RPMI8226 (cell line): ENCODE results near the gene ATP10A.
"Not testable (repeated sequence)": the region's sequence is repeated elsewhere in the genome, so short reads cannot be mapped to it uniquely, and the experiment has no call there.

Source experiments
- DNase-seq: peaks from one replicate; pipeline ENCODE4 v3.0.0-alpha.2; 2015

Gene ATP10A

DNA sequence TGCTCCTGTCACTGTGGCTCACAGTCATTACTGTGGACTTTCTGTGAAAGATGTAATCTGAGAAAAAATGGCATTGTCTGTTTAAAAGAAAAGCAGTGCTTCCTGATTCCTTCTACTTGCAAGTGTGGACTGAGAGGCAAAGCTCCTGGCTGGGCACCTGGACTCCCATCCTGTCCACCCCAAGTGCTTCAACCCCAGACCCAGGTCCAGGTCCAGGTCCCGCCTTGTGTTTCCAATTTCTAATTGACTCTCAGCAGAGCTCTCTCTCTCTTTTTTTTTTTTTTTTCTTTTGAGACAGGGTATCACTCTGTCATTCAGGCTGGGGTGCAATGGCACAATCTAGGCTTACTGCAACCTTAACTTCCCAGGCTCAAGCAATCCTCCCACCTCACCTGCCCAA is 94.9 kb downstream of the ATP10A start:
- no peak for DNase-seq

DNA sequence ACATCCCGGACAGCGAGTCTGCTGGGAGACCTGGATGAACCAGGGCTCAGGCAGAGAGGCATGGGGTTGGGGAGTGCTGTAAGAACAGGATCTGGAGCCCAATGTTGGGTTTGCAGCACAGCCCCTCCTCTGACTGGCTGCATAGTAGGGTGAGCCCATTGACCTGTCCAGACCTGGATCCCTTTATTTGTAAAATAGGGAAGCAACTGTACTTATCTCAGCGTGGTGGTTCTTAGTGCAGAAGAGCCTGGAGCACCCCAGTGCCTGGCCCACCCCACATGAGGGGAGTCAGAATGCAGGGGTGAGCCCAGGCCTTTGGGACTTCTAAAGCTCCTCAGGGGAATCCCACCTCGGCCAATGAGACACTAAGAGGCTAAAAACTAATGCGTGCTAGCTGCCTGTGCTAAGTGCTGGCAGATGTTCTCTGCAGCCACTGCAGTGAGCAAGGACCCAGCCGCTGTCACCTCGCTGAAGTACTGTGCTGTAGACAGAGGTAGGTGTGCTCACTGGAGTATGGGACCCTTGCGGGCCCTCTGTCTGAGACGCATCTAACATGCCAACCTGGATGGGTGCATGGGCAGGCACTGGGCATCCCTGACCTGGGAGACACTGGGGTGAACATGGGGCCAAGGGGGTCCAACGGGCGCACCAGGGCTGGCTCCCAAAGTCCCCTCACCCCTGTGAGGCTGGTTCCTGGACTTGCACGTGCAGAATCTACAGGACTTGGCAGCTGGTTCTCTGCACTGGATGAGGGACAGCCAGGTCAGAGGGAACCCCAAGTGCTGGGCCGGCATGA is 95.6 kb downstream of the ATP10A start:
- DNase-seq: no peak

DNA sequence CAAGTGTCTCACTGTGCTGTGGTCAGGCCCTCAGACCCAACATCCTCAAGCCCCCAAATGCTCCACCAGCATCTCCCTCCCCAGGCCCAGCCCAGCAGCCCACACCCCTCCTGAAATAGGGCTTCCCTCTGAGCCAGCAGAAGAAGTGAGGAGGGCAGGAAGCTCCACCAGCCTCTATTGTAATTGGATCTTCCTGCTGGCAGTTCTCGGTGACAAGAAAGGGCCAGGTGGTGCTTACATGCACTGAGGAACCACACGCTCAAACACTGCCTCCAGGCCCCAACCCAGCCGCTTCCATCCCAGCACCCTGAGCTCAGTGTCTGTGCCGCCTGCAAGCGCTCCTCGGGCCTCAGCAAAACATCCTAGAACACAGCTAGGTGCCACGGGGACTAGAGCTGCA is 96.7 kb downstream of the ATP10A start:
- DNase-seq: no peak

DNA sequence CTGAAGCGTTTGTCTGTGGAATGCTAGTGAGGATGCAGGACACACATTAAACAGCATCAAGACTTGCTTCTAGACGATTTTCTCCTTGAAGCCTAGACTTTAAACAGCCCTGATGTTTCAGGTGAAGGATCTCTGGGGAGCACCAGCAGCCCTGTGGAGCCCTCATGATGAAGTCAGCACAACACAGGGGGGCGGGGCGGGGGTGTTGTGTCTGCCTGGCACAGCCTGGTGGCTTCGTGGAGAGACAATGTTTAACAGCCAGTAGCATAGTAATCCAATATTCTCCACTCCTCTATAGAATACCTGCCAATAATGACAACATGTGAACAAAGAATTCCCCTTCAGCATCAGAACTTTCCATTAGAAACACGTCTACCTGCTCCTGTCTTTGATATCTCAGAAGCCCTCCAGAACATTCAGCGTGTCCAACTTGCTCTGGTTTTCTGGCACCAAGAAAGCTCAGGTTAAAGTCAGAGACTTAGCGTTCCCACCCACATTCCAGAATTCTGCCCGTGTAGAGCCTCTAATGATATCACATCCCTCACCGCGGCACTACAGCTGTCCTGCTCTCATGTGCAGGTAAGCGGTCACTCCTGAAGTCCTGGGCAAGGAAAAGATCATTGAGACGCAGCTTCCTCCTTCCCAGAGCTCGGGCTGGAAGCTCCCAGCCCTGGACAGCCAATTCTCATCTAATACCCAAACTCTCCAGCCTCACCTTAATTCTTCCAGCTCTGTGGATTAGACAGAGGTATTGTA is 98.0 kb downstream of the ATP10A start:
- no peak for DNase-seq

DNA sequence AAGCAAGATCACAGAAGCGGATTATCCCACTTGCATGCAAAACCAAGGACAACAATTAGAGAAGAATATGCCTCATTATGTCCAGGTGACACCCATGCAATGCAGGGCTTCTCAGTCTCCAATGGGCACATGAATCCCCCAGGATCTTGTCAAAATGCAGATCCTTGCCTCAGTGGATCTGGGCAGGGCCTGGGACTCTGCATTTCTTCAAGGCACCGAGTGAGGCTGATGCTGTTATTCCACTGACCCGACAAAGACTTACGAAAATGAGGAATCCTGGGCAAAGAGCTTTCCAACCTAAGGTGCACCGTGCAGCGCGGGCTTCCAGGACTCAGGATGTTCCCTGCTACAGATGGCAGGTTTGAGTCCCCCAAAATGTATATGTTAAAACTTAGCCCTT is 99.2 kb downstream of the ATP10A start:
- DNase-seq: no peak

DNA sequence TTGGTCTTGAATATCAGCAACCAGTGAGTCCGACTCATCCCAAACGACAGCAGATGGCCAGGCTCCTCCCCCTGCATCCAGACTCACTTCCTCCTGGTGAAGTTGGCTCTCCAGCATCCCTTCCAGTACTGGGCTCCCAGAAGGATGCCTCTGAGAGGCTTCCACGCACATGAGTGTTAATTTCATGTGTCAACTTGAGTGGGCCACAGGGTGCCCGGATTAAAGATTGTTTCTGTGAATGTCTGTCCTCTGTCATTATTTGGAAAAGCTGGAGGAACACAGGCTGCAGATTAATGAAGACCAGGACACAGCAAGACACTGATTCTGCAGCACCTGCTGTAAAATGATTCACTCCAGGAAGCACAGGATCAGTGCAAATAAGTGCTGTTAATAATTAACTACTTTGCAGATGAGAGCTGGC is 99.8 kb downstream of the ATP10A start:
- DNase-seq: no peak

DNA sequence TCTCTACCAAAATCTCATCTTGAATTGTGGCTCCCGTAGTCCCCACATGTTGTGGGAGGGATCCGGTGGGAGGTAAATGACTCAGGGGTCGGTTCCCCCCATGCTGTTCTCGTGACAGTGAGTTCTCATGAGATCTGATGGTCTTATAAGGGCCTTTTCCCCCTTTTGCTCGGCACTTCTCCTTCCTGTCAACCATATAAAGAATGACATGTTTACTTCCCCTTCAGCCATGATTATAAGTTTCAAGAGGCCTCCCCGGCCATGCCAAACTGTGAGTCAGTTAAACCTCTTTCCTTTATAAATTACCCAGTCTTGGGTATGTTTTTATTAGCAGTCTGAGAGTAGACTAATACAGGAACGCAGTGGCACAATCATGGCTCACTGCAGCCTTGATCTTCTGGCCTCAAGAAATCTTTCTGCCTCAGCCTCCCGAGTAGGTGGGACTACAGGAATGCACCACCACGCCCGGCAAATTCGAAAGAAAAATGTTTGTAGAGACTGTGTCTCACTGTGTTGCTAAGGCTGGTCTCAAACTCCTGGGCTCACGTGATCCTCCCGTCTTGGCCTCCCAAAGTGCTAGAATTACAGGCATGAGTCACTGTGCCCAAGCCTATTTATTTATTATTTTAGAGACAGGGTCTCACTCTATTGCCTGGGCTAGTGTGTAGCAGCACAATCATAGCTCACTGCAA is 101.0 kb downstream of the ATP10A start:
- no peak for DNase-seq

DNA sequence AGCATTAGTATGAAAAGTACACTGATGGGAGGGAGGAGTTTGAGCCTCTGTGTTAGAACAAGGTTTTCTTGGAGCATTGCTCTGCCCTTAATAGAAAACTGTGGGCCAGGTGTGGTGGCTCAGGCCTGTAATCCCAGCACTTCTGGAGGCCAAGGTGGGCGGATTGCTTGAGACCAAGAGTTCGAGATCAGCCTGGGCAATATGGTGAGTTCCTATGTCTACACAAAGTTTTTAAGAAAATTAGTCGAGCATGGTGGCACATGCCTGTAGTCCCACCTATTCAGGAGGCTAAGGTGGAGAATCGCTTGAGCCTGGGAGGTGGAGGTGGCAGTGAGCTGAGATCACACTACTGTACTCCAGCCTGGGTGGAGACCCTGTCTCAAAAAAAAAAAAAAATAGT is 103.7 kb downstream of the ATP10A start:
- no peak for DNase-seq

DNA sequence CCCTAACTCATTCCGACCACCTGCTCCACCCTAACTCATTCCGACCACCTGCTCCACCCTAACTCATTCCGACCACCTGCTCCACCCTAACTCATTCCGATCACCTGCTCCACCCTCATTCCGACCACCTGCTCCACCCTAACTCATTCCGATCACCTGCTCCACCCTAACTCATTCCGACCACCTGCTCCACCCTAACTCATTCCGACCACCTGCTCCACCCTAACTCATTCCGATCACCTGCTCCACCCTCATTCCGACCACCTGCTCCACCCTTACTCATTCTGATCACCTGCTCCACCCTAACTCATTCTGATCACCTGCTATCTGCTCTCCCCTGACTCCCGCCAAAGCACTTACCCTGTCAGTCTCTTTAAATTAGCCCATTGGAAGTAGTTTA is 104.5 kb downstream of the ATP10A start:
- DNase-seq: not testable (repeated sequence)

DNA sequence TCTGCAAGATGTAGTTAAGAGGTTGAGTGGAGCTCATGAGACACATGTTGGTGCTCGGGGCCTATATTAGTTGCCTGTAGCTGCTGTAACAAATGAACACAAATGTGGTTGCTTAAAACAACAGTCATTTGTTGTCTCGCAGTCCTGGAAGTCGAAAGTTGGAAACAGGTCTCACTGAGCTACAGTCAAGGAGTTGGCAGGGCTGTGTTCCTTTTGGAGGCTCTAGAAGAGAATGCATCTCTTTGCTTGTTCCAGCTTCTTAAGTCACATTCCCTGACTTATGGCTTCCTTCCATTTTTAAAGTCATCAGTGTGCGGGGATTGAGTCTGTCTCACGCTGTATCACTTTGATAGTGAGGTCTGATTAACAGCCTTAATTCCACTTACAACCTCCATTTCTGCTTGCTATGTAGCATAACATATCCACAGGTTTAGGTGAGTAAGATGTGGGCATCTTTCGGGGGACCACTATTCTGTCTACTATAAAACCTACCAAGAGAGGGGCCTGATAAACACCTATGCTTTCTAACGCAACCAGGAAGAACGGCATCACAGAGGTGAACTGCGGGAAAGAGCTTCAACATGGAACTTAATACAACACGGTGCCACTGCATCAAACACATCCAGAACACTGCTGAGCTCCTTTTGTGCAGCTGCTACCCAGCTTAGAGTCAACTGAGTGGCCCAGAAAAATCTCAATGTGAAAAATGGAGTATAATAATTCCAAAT is 119.4 kb downstream of the ATP10A start:
- no peak for DNase-seq

DNA sequence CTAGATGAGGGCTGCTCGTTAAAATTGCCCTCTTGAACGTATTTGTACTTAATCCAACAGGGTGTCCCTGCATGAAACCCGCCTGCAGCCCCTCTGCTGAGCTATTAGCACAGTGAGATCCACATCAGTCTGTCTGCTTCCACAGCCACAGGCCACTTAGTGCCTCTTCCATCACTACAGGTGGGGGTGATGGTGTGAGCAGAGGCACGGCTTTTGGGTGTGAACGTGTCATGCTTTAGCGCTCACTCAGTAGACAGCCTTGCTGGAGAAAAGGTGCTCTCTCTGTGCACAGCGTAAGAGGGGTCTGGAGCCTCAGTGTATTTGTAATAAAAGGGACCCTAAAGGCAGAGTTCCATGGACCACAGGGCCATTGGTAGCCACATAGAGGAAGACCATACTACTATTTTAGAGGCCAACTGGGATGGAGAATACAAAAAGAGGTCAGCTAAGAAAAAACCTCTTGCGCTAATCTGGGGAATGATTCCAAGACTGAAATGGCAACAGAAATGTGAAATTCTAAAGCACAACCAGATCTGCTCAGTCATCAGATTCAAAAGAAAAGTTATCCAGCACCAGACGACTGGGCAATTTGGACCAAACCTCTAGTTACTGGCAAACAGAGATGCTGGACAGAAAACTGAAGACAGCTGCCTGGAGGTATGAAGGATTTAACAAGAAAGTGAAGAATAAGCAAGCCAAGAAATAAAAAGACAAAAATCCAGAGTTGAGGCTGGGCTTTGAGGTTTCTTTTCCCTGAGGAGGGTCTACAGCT is 120.2 kb downstream of the ATP10A start:
- DNase-seq: no peak

DNA sequence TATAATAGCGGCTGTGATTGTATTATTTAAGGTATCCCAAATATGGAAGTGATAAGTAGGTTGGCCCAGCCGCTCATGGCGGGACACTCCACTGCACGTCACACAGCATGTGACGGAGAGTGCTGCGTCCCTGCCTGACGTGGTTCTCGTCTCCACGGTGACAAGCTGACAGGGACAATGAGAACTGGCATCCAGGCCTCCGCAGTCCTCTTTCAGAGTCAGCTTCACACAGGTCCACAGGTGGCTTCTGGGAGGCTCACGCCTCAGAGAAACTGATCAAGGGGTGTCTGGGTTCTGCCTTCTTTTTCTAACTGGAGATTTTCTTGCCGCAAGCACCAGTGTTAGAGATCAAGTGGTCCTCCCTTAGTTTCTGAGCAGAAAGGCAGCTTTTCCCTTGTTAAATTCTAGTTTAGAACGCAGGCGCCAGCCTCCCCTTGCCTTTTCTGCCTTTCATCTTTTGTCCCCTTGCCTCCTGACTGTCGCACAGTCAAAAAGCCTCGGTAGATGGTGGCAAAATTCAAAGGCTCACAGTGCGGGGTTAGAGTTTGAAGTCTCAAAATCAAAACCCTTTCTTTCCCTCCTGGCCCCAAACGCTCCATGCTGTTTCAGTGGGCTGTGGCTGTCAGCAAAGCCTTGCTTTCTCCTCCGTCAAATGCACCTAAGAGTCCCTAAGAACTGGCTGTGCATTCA is 120.9 kb downstream of the ATP10A start:
- DNase-seq: no peak

DNA sequence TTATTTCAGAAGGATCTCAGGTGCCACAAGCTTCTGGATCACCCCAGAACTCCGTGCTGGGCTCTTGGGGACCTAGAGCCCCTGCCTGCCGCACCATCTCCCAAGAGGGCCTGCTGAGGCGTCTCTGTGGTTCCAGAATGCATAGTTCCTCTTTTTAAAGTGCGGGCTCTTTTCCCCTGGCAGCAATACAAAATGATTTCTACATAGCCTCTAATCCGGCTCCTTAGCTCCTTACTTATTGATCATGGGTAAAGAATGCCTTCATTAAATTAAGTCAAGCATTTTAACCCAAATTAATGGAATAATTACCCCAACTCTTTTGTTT is 121.9 kb downstream of the ATP10A start:
- DNase-seq: peak; percentile 79

DNA sequence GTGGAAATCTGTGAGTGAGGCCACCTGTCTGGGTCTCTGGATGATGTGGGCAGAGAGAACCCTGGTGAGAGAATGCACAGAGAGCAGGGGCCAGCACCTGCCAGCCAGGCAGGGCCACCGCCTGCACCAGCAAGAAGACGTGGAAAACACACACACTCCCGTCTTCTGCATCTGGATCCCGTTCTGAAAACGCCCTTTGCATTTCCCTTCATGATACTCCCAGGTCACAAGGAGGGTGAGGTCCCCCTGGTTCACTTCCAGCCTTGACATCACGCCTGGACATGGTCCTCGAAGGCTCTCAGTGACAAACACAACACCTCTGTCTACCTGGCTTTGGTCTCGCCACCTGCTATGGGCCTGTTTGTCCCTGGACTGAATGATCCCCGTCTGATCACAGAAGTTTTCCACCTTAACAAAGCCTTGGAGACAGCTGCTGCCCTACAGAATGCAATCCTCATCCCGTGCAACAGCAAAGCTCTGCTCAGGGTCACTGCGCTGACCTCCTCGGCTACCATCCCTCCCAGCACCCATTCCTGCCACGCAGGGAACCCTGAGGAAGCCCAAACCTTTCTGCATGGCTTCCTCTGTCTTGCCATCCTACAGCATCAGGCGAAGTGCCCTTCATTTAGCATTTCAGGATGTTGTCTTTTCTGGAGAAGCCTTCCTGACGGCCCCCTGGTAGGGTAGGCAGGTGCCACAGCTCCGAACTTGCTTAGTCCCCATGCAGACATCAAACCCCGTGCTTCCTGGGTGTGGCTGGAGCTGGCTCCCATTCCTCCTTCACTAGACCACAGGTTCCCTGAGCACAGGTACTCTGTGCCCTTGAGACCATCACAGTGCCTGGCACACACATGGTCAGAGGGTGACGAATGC is 122.5 kb downstream of the ATP10A start:
- peak; percentile 79 for DNase-seq

DNA sequence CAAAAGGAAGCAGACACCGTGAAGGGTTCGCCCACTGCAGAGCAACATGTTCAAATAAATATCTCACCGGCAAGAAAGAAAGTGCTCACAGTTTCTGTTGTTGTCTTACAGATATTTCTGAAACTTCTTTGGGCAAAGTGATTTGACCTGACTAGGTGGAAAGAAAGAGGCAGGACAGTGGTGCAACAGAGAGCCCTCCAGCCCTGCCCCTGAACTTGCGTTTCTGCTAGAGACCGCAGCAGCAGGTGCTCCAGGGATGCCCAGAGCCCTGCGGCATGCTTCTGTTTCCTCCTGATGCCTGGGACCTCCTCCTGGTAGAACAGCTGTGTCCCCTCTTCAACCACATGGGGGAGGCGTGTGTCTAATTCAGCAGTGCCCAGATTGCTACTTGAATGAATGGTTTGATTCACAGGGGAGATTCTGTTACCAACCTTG is 123.4 kb downstream of the ATP10A start:
- DNase-seq: peak; percentile 92

DNA sequence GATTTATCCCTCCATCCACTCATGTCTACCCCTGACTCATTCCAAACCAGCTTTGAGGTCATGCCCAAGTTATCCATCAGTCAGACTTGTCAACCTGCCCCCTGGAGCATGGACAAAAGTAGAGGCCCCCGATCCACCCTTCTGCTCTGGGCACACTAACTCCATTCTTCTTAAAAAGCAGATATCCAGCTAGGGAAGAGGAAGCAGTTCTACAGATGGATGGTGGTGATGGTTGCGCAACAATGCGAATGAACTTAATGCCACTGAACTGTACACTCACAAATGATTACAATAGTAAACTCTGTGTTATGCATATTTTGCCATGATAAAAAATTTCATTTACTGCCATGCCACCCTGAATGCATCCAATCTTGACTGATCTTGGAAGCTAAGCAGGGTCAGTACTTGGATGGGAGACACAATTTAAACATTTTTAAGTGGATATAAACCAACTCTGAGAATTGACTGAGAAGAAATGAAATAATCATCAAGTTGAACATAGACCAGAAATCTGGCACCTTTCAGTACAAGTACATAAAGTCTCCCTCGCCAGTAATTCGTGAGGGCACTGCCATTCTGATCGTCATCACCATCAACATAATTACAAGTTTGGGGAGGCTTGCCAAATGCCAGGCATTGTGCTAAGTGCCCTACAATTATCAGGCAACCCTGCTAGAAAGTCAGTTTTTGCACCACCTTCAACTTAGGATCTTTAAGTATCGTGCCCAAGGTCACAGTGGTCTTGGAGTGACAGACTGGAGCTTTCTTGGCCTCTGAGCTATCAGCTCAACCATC is 124.8 kb downstream of the ATP10A start:
- no peak for DNase-seq

DNA sequence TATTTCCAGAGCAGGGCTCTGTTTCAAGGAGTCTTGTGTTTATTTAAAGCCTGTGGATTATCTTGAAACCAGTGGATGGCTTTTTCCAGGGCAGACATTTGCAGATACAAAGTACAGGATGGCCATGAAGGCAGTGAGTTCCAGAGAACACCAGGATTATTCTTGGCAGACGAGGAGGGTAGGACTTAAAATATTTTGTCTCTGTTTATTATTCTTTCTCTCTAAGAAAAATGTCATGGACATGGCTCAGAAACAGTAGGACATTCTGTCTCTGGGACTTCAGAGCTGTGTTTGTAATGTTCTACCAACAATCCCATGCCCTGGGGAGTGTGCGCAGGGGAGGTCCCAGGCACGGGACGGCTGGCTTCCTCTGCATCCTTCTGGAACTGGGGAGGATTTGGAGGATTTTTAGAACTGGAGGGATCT is 125.9 kb downstream of the ATP10A start:
- no peak for DNase-seq

DNA sequence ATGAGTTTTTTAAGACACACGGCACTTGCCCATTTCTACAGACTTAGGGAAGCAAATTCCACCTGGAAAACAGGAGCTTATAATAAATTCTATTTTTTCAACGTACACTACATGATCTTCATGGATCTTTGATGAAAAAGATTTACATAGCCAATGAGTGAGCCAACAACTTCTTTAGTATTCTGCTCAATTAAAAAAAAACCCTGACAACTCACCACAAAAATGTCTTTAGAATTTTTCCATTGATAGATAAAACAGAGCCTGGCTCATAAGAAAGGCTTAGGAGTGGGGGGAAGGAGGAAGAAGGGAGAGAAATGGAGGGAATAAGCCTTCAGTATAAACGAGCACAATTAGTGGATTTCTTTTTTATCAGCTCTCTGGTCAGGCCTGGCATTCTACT is 126.7 kb downstream of the ATP10A start:
- no peak for DNase-seq

DNA sequence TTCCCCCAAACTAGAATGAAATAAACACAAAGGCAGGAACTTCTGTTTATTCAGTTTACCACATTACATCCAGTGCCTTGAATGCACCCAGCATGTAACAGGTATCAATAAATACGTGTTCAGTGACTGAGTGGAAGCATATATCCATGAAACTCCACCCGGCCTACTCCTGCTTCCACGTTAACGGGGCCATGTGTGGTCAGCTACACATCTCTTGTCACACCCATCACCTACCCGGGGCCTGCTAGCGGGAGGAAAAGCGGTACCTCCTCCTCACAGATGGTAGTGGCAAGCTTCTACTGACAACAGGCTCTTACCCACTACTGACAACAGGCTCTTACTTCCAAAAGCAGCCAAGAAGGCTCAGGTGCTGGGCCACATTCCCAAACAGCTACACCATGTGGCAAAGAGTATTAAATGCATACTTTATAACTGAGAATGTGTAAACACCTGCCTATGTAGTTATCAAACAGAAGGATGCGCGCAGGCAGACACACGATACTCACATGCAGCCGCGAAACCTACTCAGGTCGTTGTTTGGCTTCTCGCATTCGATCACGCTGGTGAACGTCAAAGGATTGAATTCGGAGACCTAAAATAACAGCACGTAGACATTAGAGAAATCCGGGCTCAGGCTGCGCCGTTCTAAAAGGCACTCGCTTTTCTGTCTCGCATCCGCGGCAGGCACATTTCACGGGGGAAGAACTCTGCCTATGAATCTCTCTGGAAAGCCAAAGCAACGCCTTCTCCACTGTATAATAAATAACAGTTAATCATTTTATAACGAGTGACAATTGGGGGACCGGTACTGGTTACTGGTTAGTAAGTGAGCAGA is 127.4 kb downstream of the ATP10A start:
- no peak for DNase-seq
